ENCODE results near the gene POLR1G.
"Not testable (repeated sequence)": the region's sequence is repeated elsewhere in the genome, so short reads cannot be mapped to it uniquely, and the experiment has no call there.

DNA sequence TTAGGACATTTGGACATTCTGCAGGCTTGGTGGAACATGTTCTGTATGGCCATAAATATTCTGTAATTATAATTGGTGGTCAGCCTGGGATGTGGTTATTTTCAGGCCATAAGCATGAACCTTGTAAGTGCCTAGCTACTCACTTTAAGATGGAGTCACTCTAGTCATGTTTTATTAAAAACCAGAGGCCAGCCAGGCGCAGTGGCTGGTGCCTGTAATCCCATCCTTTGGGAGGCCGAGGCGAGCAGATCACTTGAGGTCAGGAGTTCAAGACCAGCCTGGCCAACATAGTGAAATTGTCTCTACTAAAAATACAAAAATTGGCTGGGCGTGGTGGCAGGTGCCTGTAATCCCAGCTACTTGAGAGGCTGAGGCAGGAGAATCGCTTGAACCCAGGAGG lies 1.1 kb downstream of the POLR1G start:
- not testable (repeated sequence) for TF ChIP-seq ESRRG (CRISPR knock-in tag; IDR thresholded peaks at IDR 0.05); ZC3H10 (CRISPR knock-in tag; IDR thresholded peaks at IDR 0.05); TOX (CRISPR knock-in tag; IDR thresholded peaks at IDR 0.05; ENCODE audit: borderline replicate concordance); ARNTL (CRISPR knock-in tag; IDR thresholded peaks at IDR 0.05; ENCODE audit: borderline replicate concordance, low read depth)
- TF ChIP-seq, protein P1, sequence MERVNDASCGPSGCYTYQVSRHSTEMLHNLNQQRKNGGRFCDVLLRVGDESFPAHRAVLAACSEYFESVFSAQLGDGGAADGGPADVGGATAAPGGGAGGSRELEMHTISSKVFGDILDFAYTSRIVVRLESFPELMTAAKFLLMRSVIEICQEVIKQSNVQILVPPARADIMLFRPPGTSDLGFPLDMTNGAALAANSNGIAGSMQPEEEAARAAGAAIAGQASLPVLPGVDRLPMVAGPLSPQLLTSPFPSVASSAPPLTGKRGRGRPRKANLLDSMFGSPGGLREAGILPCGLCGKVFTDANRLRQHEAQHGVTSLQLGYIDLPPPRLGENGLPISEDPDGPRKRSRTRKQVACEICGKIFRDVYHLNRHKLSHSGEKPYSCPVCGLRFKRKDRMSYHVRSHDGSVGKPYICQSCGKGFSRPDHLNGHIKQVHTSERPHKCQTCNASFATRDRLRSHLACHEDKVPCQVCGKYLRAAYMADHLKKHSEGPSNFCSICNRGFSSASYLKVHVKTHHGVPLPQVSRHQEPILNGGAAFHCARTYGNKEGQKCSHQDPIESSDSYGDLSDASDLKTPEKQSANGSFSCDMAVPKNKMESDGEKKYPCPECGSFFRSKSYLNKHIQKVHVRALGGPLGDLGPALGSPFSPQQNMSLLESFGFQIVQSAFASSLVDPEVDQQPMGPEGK (CRISPR knock-in tag; IDR thresholded peaks at IDR 0.05; ENCODE audit: borderline replicate concordance) = peak; percentile 28; the same call in 1 of the 2 replicates

Data from SK-N-SH treated with all-trans-retinoic acid at 6 μM for 48 hours (cell line).